ENCODE measurements around the gene CIRBP.

The CIRBP gene

DNA sequence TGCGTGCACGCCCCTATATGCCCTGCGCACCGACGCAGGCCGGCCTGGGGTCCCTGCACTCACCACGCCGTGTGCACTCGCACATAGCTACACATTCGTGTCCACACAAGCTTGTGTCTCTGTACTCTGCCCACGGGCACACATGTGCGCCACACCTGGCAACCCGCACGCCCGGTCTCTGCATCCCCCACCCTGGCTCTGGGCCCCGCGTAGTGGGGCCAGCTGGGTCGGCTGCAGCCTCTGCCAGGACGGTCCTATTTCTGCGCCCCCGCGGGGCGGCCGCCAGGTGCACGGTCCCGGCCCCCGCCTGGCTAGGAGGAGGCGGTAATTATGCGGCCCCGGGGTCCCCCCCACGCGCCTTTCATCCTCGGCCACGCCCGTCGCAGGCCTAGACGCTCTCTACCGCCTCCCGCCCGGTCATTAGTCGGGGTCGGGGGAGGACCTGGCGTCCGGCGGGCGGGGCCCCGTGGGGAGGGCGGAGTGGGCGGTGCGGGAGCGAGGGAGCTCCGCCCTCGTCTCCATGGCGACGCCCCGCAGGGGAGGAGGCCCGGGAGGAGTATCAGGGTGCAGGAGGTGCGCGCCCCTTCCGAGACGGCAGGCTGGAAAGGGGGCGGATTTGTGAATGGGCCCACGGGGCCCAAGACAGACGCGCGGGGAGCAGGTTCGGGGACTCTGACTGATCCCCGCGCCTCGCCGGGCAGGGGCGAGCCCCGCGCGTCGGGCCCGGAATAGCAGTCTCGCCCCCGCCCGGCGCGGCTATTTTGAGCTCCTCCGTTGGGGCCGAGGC, 2.8 kb upstream of the CIRBP start:
- Histone ChIP-seq H3K4me1 (peaks cover 12 to 81% (median 71%) of the 10 kb centered on the region in 4 donors), H3K27ac (peak overlapping the region; percentile 83 to 84), H3K27me3 (no peaks in the 10 kb centered on the region), H3K36me3 (peaks cover 6% of the 10 kb centered on the region in 3 donors), H3K4me3 (peak overlapping the region; percentile 50 to 68), H3K9me3 (no peaks in the 10 kb centered on the region)
- DNase-seq = peak; percentile 73 to 94
- TF ChIP-seq, protein P1, sequence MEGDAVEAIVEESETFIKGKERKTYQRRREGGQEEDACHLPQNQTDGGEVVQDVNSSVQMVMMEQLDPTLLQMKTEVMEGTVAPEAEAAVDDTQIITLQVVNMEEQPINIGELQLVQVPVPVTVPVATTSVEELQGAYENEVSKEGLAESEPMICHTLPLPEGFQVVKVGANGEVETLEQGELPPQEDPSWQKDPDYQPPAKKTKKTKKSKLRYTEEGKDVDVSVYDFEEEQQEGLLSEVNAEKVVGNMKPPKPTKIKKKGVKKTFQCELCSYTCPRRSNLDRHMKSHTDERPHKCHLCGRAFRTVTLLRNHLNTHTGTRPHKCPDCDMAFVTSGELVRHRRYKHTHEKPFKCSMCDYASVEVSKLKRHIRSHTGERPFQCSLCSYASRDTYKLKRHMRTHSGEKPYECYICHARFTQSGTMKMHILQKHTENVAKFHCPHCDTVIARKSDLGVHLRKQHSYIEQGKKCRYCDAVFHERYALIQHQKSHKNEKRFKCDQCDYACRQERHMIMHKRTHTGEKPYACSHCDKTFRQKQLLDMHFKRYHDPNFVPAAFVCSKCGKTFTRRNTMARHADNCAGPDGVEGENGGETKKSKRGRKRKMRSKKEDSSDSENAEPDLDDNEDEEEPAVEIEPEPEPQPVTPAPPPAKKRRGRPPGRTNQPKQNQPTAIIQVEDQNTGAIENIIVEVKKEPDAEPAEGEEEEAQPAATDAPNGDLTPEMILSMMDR (IDR thresholded peaks at IDR 0.05) = no peak
- intact Hi-C loops (cut with DNase I; ENCODE audit: low total_unique reads) = no loop called here

DNA sequence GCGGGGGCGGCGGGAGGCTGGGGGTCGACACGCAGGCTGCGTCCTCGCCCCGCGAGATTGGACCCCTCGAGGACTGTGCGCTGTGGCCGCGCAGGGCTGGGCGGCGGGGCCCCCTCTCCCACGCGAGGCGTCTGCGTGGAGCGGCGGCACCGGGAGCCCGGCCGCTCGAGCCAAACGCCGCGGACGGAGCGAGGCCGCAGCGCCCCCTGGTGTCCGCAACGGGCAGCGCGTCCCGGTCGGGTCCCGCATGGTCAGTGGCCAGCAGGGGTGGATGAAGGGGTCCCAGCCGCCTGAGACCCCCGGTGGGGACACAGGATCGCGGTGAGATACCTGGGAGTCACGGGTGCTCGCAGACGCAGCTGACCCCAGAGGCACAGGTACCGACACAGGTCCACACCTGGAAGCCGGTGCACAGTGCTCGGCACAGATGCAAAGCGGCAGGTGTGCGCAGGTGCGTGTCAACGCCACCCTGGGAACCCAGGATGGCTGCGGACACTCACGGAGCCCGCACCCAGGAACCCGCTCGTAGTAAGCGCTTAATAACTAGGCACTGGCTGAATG, 2.1 kb upstream of the CIRBP start:
- TF ChIP-seq, protein P1 (IDR thresholded peaks at IDR 0.05) = peak; percentile 93 to 99
- intact Hi-C loops (cut with DNase I; ENCODE audit: low total_unique reads) = loop anchor here (1.0 kb wide), 1 partner anchor 23 kb away; no protein-coding TSS in a partner anchor
- Histone ChIP-seq H3K27ac (peak overlapping the region; percentile 83 to 84), H3K36me3 (peaks cover 13% of the 10 kb centered on the region in 3 donors), H3K9me3 (no peaks in the 10 kb centered on the region), H3K4me3 (peak overlapping the region; percentile 50 to 68), H3K4me1 (peaks cover 7 to 81% (median 71%) of the 10 kb centered on the region in 4 donors), H3K27me3 (no peaks in the 10 kb centered on the region)
- peak; percentile 50 to 88 for DNase-seq

DNA sequence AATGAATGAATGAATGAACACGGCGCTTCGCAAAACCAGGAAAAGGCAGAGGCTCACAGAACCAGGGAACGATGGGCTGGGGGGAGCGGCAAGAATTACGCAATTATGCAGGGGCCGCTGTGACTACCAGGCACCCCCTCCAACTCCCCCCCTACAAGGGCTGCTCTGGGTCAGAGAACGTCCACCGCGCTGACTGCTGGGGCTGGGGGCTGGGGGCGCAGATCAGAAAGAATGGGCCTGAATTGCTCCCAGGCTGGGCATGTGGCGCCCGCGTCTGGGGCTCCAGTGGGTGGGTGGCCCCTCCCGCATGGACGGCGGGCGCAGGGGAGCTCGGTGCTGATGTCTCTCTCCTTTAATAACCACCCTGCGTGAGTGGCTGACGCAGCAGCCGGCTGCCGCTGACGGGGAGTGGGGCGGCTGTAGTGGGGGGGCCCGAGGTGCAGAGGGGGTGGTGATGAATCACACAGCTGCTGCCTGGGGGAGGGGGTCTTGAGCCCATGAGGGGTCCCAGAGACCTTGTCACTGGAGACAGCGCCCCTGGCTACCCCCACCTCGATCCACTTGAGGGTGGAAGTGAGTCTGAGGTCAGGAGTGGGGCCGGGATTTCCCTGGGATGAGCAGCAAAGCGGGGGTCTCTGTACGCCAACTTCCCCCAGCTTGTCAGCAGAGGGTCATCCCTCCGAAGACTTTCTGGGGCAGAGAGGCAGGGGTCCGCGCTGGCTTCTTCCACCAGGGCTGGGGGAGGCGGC, 1.5 kb upstream of the CIRBP start:
- Histone ChIP-seq H3K9me3 (no peaks in the 10 kb centered on the region), H3K36me3 (peaks cover 19 to 20% (median 20%) of the 10 kb centered on the region in 3 donors), H3K27ac (peak overlapping the region in 1 of 2 donors; percentile 91), H3K4me1 (peaks cover 3 to 79% (median 71%) of the 10 kb centered on the region in 4 donors), H3K4me3 (peak overlapping the region in 1 of 2 donors; percentile 68), H3K27me3 (no peaks in the 10 kb centered on the region)
- intact Hi-C loops (cut with DNase I; ENCODE audit: low total_unique reads) = loop anchor here (1.0 kb wide), 1 partner anchor 23 kb away; no protein-coding TSS in a partner anchor
- TF ChIP-seq, protein P1 (IDR thresholded peaks at IDR 0.05) = no peak
- peak; percentile 31 to 77 for DNase-seq

DNA sequence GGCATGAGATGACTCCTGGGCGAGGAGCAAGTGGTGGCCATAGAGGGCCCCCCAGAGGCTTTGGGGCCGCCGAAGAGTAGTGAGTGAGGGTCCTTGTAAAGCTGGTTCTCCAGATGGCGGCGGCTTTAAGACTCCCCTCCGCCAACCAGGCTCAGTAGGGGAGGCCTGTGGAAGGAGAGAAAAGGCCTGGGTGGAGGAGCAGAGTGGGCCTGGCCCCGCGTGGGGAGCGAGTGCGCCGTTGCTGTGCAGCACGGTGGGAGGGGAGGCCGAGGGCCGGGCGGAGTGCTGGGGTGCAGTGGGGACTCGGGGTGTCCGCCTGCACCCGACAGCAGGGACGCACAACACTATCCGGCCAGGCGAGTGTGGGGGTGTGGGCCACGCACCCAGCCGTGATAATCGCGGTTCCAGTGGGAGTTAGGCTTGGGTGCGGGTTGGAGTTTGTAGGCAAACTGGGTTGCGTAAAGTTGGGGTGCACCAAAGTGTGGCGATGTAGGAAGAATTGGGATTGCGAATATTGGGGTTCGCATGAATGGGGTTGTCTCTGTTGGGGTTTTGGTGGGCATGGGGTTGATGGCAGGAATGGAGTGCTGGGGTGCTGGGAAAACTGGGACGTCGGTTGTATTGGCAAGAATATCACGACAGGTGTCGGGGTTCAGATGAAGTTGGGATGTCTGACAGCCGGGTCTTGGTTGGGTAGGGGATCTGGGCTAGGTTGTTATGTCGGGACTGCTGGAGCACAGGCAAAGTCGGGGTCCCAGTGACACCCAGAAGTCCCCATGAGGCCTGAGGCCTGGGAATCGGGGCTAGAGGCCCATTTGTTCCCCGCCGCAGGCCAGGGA, 687 bp upstream of the CIRBP start:
- intact Hi-C loops (cut with DNase I; ENCODE audit: low total_unique reads) = no loop called here
- TF ChIP-seq, protein P1 (IDR thresholded peaks at IDR 0.05) = no peak
- Histone ChIP-seq H3K27me3 (no peaks in the 10 kb centered on the region), H3K9me3 (no peaks in the 10 kb centered on the region), H3K4me3 (peak overlapping the region; percentile 73 to 82), H3K36me3 (peaks cover 27 to 28% (median 28%) of the 10 kb centered on the region in 3 donors), H3K4me1 (peaks cover 9 to 79% (median 74%) of the 10 kb centered on the region in 4 donors), H3K27ac (peak overlapping the region; percentile 91 to 100)
- DNase-seq = peak in 1 of 2 donors; percentile 78
